HG03196 (cell line): ENCODE measurements around the gene BGN.

Experiments
- ATAC-seq: cut with Tn5 transposase; IDR thresholded peaks from one replicate; pipeline ENCODE4 v1.9.1; 2021; ENCODE audit not compliant: unreplicated experiment

Gene BGN

GRCh38 chrX:153459986-153460385 lies 34.8 kb upstream of the BGN start:
- ATAC-seq: no peak

DNA sequence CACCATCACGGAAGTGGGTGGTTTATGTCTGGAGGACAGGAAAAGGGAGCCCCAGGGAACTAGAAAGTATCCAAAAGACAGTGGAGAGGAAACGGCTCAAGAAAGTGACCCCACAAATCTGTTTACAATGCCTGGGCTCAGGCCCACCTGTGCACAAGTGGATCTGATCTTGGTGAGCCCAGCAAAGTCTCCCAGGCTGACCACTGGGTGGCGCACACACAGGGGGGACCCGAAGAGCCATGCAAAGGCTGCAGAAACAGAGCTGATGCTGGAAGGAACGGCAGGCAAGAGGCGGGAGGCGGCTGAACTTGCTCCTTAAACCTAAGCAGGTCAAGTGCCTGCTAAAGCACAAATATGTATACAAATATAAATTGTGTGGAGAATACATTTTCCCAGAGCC lies 34.0 kb upstream of the BGN start:
- ATAC-seq: no peak

GRCh38 chrX:153462291-153462690 lies 32.5 kb upstream of the BGN start:
- ATAC-seq: no peak

- no peak for ATAC-seq
Observed at GRCh38 chrX:153463031-153463430, 31.7 kb upstream of the BGN start.

GRCh38 chrX:153463556-153463955 lies 31.2 kb upstream of the BGN start:
- ATAC-seq: no peak

DNA sequence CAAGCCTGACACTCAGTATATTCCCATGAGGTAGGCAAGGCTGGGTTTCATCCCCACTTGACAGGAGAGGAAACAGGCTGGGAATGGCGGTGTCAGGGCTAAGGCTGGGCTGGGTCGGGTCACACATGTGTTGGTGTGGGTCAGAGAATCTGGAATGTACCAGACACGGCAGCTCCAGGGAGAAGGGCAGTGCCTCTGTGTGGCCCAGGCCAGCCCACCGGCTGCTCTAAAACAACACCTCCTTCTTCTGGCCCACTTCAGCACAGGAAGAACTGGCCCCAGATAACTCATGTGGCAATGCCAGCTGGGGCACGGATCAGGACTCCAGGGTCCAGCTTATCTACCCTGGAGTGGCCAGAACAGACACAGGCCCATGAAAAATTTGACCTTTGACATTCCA lies 30.7 kb upstream of the BGN start:
- no peak for ATAC-seq

- no peak for ATAC-seq
Observed at GRCh38 chrX:153465691-153466380, 28.9 kb upstream of the BGN start.

DNA sequence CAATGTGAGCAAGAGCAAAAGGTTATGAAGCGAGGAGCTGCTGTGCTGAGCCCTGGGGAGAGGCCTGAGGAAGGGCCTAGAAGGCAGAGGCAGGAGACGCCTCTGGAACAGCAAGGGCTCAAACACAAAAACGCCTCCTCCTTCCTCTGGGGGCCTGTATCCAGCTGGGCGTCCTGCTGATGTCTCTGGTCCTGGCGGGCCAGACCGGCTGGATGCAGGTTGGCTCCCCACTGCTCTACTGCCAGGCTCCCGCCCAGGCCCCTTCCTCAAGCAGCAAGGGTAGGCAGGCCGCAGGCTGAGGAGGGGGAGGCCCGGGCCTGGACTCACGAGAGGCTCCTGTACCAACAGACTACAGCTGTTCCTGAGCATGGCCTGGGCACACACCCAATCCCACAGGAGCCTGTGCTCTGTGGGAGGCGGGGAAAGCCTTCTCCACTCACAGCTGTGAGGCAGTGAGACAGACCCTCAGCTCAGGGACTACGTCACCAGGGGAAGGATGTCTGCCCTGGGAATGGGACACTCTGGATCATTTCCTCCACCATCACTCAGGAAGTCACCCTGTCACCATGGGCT lies 26.7 kb upstream of the BGN start:
- ATAC-seq: no peak

DNA sequence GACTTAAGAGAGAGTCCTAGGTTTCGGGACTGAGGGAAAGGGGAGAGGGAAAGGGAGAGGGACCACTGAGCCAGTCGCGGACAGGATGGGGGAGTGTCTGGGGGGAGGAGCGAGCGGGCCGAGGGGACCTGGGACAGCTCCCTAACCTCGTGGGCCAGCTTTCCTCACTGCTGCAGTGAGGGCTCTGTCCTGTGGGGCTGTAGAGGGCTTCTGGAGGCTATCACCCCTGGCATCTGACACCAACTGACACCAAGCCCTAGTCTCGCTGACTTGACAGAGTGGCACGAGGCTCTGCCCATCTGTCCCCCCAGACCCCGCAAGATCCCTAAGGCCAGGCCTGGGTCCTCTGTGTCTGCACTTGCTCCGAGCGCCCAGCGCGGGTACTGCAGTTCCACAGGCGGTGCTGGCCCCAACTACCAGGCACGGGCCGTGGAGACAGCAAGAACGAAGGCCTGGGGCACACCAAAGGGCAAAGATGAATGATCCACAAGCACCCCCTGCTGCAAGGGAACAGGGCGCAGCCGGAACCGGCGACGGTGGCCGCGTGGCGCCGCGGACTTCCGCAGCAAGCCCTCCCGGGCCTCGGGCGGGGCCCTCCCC lies 24.9 kb upstream of the BGN start:
- ATAC-seq: peak; percentile 36

- peak; percentile 80 for ATAC-seq
Observed at GRCh38 chrX:153470411-153471363, 24.1 kb upstream of the BGN start, which contains the start of gene HAUS7. Gene HAUS7, minus strand, starts transcription at chrX:153470576. Its CDS starts 19 bp downstream, at chrX:153470557.

DNA sequence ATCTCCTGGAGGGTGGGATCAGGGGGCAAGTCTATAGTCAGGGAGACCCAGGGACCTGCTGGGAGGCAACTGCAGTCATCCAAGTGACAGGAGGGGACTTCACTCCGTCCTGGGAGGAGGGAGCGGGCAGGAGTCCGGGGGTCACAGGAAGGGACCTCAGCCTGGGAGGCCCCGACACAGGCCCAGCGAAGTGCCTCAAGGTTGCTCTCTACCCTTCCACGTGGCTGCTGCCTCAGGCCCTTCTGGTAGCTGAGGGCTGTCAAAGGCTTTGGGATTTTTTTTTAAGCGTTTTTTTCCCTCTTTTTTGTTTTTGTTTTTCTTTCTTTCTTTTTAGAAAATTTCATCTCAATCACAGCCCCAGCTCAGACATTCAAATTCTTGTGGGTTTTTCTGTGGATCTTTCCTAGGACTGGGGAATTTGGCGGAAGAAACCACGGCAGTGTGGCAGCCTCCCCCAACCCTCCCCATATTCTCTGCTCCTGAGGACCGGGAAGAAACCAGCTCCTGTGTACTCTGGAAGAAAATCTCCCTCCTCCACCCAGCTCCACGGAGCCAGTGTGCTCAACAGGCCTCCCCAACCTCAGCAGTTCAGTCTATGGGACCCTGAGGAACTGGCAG lies 23.0 kb upstream of the BGN start:
- ATAC-seq: no peak

DNA sequence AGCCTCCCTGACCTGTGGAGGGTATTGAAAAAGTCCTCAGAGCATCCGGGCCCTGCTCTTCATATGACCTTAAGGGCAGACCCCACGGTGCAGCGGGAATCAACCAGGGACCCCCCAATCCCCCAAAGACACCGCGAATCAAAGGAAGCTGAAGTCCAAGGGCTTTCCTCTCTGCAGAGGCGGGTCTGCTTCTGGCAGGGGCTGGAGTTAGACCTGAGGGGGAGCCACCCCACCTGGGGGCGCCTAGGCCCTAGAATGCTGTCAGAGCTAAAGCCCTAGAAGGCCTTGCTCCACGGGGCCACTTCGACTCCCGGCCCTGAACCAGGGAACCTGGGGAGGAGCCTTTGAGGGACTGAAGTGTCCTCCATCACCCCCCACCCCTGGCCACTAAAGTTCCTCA lies 21.7 kb upstream of the BGN start:
- no peak for ATAC-seq

- no peak for ATAC-seq
Observed at GRCh38 chrX:153474266-153474665, 20.5 kb upstream of the BGN start.

DNA sequence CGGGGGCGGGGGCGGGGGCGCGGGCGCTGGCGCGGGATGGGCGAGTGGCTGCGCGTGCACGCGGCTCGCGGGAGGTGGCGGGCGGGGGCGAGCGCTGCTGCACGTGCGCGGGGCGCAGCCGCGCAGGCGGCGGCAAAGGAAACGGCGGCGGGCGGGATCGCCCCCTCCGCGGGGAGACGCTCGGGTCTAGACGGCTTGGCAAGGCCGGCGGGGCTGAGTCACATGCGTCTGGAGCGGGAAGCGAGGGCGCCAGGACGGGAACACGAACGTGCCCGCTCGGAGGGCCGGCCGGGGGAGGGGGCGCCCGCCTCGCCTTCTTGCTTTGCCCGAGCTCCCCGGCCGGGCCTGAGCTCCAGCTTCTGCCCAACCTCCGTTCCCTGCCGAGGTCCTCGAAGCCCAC lies 20.1 kb upstream of the BGN start:
- no peak for ATAC-seq

GRCh38 chrX:153475271-153475670 lies 19.5 kb upstream of the BGN start:
- no peak for ATAC-seq

DNA sequence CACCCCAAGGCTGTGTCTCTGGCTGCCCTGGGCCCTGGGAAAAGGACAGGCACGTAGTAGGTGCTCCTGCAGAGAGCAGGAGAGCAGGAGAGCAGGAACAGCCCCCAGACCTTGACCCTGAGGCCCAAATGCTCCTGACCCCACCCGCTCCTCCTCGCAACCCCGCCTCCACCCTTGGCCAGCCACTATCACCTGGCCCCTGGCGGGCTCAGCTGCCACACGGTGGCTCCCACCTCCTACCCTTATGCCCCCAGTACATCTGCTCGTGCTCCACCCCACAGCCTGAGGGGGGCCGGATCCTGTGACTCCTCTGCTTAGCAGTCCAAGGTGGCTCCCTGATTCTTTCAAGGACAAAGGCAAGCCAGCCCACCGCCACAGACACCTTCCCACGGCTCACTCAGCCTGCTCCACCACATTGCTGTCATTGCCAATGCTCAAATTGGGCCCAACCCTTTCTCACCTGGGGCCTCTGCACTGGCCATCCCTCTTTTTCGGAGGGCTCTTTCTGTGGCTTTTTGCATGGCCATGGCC lies 19.0 kb upstream of the BGN start:
- ATAC-seq: no peak

DNA sequence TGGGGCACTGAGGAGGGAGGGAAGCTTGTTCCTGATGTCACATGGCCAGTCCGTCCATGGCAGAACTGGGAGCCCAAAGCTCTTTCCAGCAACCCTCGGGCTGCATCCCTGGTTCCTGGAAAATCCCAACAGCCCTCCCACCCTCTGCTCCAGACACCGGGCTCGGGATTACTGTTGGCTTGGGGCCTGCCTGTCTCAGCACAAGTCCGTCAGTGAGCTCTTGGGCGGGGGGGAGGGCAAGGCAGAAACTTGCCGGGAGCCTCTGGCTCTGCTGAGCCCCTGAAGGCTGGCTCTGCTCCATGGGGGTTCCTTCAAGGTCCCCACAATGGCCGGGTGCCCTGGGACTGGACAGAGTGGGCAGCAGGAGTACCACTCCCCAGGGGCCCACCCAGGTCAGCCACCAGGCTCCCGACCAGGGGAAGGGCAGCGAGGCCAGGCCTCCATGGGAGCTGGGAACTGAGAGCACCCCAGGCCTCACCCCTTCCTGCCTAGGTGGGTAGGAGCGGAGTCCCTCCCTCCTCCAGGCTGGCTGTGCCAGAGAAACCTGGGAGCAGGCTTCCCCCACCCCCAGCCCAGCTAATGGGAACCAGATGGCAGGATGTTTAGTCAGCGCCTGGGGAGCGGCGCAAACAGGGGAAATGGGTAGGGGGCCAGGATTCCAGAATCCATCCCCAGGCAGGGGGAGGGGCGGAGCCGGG lies 18.0 kb upstream of the BGN start:
- no peak for ATAC-seq

DNA sequence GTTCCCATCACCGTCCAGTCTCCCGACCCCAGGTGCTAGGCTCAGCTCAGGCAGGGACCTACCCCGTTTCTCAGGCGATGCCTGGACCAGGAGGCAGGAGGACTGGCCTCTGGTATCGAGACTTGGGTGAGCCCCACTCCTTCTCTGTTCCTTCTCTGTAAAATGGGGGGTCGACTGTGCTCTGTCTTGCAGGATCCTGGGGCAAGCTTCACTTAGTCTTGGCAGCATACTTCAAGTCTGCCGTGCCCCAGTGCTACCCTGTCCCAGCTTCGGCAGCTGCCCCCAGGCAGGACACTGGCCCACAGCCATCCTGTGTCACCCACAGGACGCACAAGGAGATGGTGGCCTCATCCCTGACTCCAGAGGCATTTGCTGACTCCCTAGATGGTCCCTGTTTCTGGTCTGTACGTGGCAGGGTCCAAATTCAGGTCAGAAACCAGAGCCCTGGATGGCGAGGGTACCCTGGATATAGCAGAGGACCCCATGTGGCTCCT lies 17.4 kb upstream of the BGN start:
- no peak for ATAC-seq

- no peak for ATAC-seq
Observed at GRCh38 chrX:153477901-153478300, 16.9 kb upstream of the BGN start.

GRCh38 chrX:153478746-153479145 lies 16.0 kb upstream of the BGN start:
- no peak for ATAC-seq
